HCT116 (cell line): ENCODE measurements around the gene ITGAD.

Experiments
- CEBPB ChIP-seq: IDR thresholded peaks from 2 replicates; pipeline ENCODE4 v1.6.1; 2012; ENCODE audit warnings: low read depth
- EZH2 ChIP-seq: fragments of 200-600 bp; sonication (generic); IDR thresholded peaks from 2 replicates; pipeline ENCODE4 v1.6.1; 2017; ENCODE audit warnings: antibody characterized with exemption, mixed run types
- POLR2A ChIP-seq: IDR thresholded peaks from 2 replicates; pipeline ENCODE4 v1.7.0; 2011; ENCODE audit warnings: borderline replicate concordance; ENCODE audit not compliant: insufficient read depth, insufficient read length; ENCODE audit errors: extremely low read depth
- POLR2AphosphoS5 ChIP-seq: IDR thresholded peaks from 2 replicates; pipeline ENCODE4 v1.6.1; 2011; ENCODE audit warnings: mild to moderate bottlenecking, low read depth, low read length, moderate library complexity
- RAD21 ChIP-seq: IDR thresholded peaks from 2 replicates; pipeline ENCODE4 v1.6.1; 2012; ENCODE audit warnings: low read depth, mild to moderate bottlenecking
- REST ChIP-seq: IDR thresholded peaks from 2 replicates; pipeline ENCODE4 v1.6.1; 2012; ENCODE audit warnings: low read depth
- SP1 ChIP-seq: IDR thresholded peaks from 2 replicates; pipeline ENCODE4 v1.6.1; 2012; ENCODE audit warnings: low read depth
- TCF7L2 ChIP-seq: IDR thresholded peaks from 2 replicates; pipeline ENCODE4 v1.7.0; 2011; ENCODE audit warnings: borderline replicate concordance, inconsistent platforms; ENCODE audit not compliant: insufficient read depth, insufficient read length; ENCODE audit errors: extremely low read depth
- YY1 ChIP-seq: IDR thresholded peaks from 2 replicates; pipeline ENCODE4 v1.6.1; 2011; ENCODE audit warnings: low read length, low read depth, moderate library complexity, mild to moderate bottlenecking; ENCODE audit not compliant: insufficient replicate concordance; ENCODE audit errors: extremely low read depth
- ZBTB33 ChIP-seq: IDR thresholded peaks from 2 replicates; pipeline ENCODE4 v1.6.1; 2011; ENCODE audit warnings: mild to moderate bottlenecking, low read length, moderate library complexity; ENCODE audit not compliant: insufficient replicate concordance; ENCODE audit errors: extremely low read depth
- ZNF274 ChIP-seq: fragments of 200-500 bp; sonication (Bioruptor generic); IDR thresholded peaks from 2 replicates; pipeline ENCODE4 v1.6.1; 2014; ENCODE audit warnings: mild to moderate bottlenecking, low read depth, low read length, inconsistent platforms
- TF ChIP-seq, protein P1 (sequence below), 3 experiments: fragments of 200-600 bp in 1 of 3; sonication (generic) in 1 of 3; IDR thresholded peaks in 2 of 3; conservative IDR thresholded peaks in 1 of 3; 2 replicates each; pipeline ENCODE4 v1.5.1; 2012 to 2017; ENCODE audit warnings: low read depth in 2 of 3, low read length in 2 of 3, antibody characterized with exemption in 1 of 3, borderline replicate concordance in 1 of 3, control low read depth in 1 of 3, mild to moderate bottlenecking in 1 of 3, mixed read lengths in 1 of 3, mixed run types in 1 of 3, moderate library complexity in 1 of 3; ENCODE audit not compliant: insufficient read depth in 1 of 3

GRCh38 chr16:31388535-31388934, 4.6 kb upstream of the ITGAD start:
- TF ChIP-seq, protein P1, sequence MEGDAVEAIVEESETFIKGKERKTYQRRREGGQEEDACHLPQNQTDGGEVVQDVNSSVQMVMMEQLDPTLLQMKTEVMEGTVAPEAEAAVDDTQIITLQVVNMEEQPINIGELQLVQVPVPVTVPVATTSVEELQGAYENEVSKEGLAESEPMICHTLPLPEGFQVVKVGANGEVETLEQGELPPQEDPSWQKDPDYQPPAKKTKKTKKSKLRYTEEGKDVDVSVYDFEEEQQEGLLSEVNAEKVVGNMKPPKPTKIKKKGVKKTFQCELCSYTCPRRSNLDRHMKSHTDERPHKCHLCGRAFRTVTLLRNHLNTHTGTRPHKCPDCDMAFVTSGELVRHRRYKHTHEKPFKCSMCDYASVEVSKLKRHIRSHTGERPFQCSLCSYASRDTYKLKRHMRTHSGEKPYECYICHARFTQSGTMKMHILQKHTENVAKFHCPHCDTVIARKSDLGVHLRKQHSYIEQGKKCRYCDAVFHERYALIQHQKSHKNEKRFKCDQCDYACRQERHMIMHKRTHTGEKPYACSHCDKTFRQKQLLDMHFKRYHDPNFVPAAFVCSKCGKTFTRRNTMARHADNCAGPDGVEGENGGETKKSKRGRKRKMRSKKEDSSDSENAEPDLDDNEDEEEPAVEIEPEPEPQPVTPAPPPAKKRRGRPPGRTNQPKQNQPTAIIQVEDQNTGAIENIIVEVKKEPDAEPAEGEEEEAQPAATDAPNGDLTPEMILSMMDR (IDR thresholded peaks at IDR 0.05 in 2 of 3, conservative IDR thresholded peaks at IDR 0.05 in 1 of 3; ENCODE audit: borderline replicate concordance in 1 of 3, insufficient read depth in 1 of 3, low read depth in 2 of 3, low read length in 2 of 3): no peak
- no peak for TF ChIP-seq EZH2
- TF ChIP-seq RAD21: no peak
- no peak for TF ChIP-seq POLR2A
- no peak for TF ChIP-seq CEBPB
- no peak for TF ChIP-seq TCF7L2
- no peak for TF ChIP-seq REST
- no peak for TF ChIP-seq SP1
- no peak for TF ChIP-seq ZNF274
- TF ChIP-seq YY1: no peak
- no peak for TF ChIP-seq POLR2AphosphoS5
- no peak for TF ChIP-seq ZBTB33
